Neural progenitor cell (in vitro differentiated cells): ENCODE data around the gene CCDC158. TPM values are rescaled to one million over a fixed set of nuclear protein-coding genes. Genes with fewer than 3 reads are reported as not detected.
A peak's percentile ranks its signal among the peaks of the same experiment; 100 is the strongest.
"Not testable (repeated sequence)": the region's sequence is repeated elsewhere in the genome, so short reads cannot be mapped to it uniquely, and the experiment has no call there.

ENCODE experiments used
- DNase-seq: peaks from one replicate; pipeline ENCODE4 v3.0.0-alpha.2; 2016; ENCODE audit warnings: low spot score
- H2AFZ ChIP-seq: fragments of 200-600 bp; sonication (generic); replicated peaks from 2 replicates; pipeline ENCODE4 v1.6.1; 2016; ENCODE audit warnings: antibody characterized with exemption
- H3F3A ChIP-seq: fragments of 200-600 bp; sonication (generic); 2 replicates; pipeline ENCODE4 v1.6.1; 2016; ENCODE audit warnings: antibody characterized with exemption, low read depth
- H3K27ac ChIP-seq: fragments of 200-600 bp; sonication (generic); 2 replicates; pipeline ENCODE4 v1.5.1; 2016; ENCODE audit warnings: mild to moderate bottlenecking
- H3K27me3 ChIP-seq: fragments of 200-600 bp; sonication (generic); 2 replicates; pipeline ENCODE4 v1.6.1; 2016; ENCODE audit warnings: mild to moderate bottlenecking, moderate library complexity
- H3K36me3 ChIP-seq: fragments of 200-600 bp; sonication (generic); 2 replicates; pipeline ENCODE4 v1.5.1; 2016
- H3K4me1 ChIP-seq: fragments of 200-600 bp; sonication (generic); 2 replicates; pipeline ENCODE4 v1.6.1; 2016; ENCODE audit warnings: mixed run types
- H3K4me2 ChIP-seq: fragments of 200-600 bp; sonication (generic); 2 replicates; pipeline ENCODE4 v1.6.1; 2016
- H3K4me3 ChIP-seq: fragments of 200-600 bp; sonication (generic); 2 replicates; pipeline ENCODE4 v1.5.1; 2016
- H3K79me2 ChIP-seq: fragments of 200-600 bp; sonication (generic); 2 replicates; pipeline ENCODE4 v1.6.1; 2016; ENCODE audit warnings: low read depth
- H3K9ac ChIP-seq: fragments of 200-600 bp; sonication (generic); 2 replicates; pipeline ENCODE4 v1.6.1; 2016
- H3K9me3 ChIP-seq: fragments of 200-600 bp; sonication (generic); 2 replicates; pipeline ENCODE4 v1.5.1; 2016; ENCODE audit warnings: low read depth
- H4K20me1 ChIP-seq: fragments of 200-600 bp; sonication (generic); 2 replicates; pipeline ENCODE4 v1.6.1; 2016; ENCODE audit warnings: low read depth
- H3K27ac Mint-ChIP-seq: 3 replicates; pipeline ENCODE4 v1.8.0; 2021; ENCODE audit warnings: mixed read lengths
- H3K27me3 Mint-ChIP-seq: 2 replicates; pipeline ENCODE4 v1.8.0; 2022; ENCODE audit warnings: low read depth, mild to moderate bottlenecking, inconsistent platforms, moderate library complexity, mixed read lengths; ENCODE audit not compliant: insufficient read depth
- H3K36me3 Mint-ChIP-seq: 3 replicates; pipeline ENCODE4 v1.8.0; 2021; ENCODE audit warnings: mixed read lengths
- H3K4me1 Mint-ChIP-seq: 3 replicates; pipeline ENCODE4 v1.8.0; 2021; ENCODE audit warnings: mixed read lengths
- H3K4me3 Mint-ChIP-seq: 3 replicates; pipeline ENCODE4 v1.8.0; 2021; ENCODE audit warnings: mild to moderate bottlenecking, moderate library complexity, mixed read lengths
- H3K9me3 Mint-ChIP-seq: 3 replicates; pipeline ENCODE4 v1.8.0; 2020; ENCODE audit warnings: mixed read lengths
- CTCF ChIP-seq: fragments of 200-600 bp; sonication (generic); IDR thresholded peaks from 2 replicates; pipeline ENCODE4 v1.5.1; 2017; ENCODE audit warnings: antibody characterized with exemption, mild to moderate bottlenecking
- EZH2 ChIP-seq: fragments of 200-600 bp; sonication (generic); IDR thresholded peaks from 2 replicates; pipeline ENCODE4 v1.6.1; 2017; ENCODE audit warnings: antibody characterized with exemption, mild to moderate bottlenecking, moderate library complexity
- EZH2phosphoT487 ChIP-seq: fragments of 200-600 bp; sonication (generic); IDR thresholded peaks from 2 replicates; pipeline ENCODE4 v1.6.1; 2017; ENCODE audit warnings: antibody characterized with exemption
- total RNA-seq: library from RNA; depleted of rRNA; stranded (reverse); fragments of >200 nt; gene quantifications from 2 replicates; pipeline ENCODE4 v1.2.3, GENCODE V29; 2015; ENCODE audit warnings: low replicate concordance

CCDC158 gene
- total RNA-seq, 1 donor from 2014 or later = not detected

GRCh38 chr4:76429636-76430035 is 8.7 kb upstream of the CCDC158 start:
- peaks cover 32% of the 10 kb centered on the region for H3F3A ChIP-seq
- H4K20me1 ChIP-seq = no peaks in the 10 kb centered on the region
- H3K9ac ChIP-seq = no peak overlapping the region
- no peak for DNase-seq
- H3K9me3 Mint-ChIP-seq = no peaks in the 10 kb centered on the region
- H3K36me3 ChIP-seq = no peaks in the 10 kb centered on the region
- H3K27ac ChIP-seq = no peak overlapping the region
- H3K4me2 ChIP-seq = no peak overlapping the region
- H3K27me3 Mint-ChIP-seq = peaks cover 2% of the 10 kb centered on the region
- no peaks in the 10 kb centered on the region for H3K27me3 ChIP-seq
- peaks cover 4% of the 10 kb centered on the region for H3K79me2 ChIP-seq
- H3K36me3 Mint-ChIP-seq = no peaks in the 10 kb centered on the region
- H3K27ac Mint-ChIP-seq = no peak overlapping the region
- H3K4me1 Mint-ChIP-seq = peaks cover 30% of the 10 kb centered on the region
- no peaks in the 10 kb centered on the region for H3K9me3 ChIP-seq
- H3K4me3 ChIP-seq = no peak overlapping the region
- no peak overlapping the region for H3K4me3 Mint-ChIP-seq
- H3K4me1 ChIP-seq = peaks cover 37% of the 10 kb centered on the region
- no peak overlapping the region for H2AFZ ChIP-seq
- TF ChIP-seq CTCF (no peak), EZH2phosphoT487 (no peak), EZH2 (no peak)

- Histone ChIP-seq H3K27ac (no peak overlapping the region), H2AFZ (no peak overlapping the region), H3K79me2 (no peaks in the 10 kb centered on the region), H3K36me3 (no peaks in the 10 kb centered on the region), H3K9me3 (peaks cover 7% of the 10 kb centered on the region), H3K27me3 (no peaks in the 10 kb centered on the region), H4K20me1 (no peaks in the 10 kb centered on the region), H3K9ac (no peak overlapping the region), H3F3A (peaks cover 8% of the 10 kb centered on the region), H3K4me1 (peaks cover 10% of the 10 kb centered on the region), H3K4me2 (no peak overlapping the region), H3K4me3 (no peak overlapping the region)
- DNase-seq = no peak
- no peaks in the 10 kb centered on the region for H3K27me3 Mint-ChIP-seq
- peaks cover 8% of the 10 kb centered on the region for H3K9me3 Mint-ChIP-seq
- TF ChIP-seq CTCF (no peak), EZH2 (no peak), EZH2phosphoT487 (no peak)
- no peak overlapping the region for H3K27ac Mint-ChIP-seq
- no peaks in the 10 kb centered on the region for H3K36me3 Mint-ChIP-seq
- no peak overlapping the region for H3K4me3 Mint-ChIP-seq
- peaks cover 13% of the 10 kb centered on the region for H3K4me1 Mint-ChIP-seq
Observed at GRCh38 chr4:76426272-76426671, 5.3 kb upstream of the CCDC158 start.

- H3K79me2 ChIP-seq, H3K4me3 ChIP-seq, H3K4me3 Mint-ChIP-seq, H3K4me2 ChIP-seq, H2AFZ ChIP-seq, H3K27me3 ChIP-seq, H3K27ac ChIP-seq, H3K9me3 ChIP-seq, H3F3A ChIP-seq, H3K9ac ChIP-seq, H3K36me3 Mint-ChIP-seq, DNase-seq, H4K20me1 ChIP-seq, H3K4me1 Mint-ChIP-seq, H3K27ac Mint-ChIP-seq, H3K27me3 Mint-ChIP-seq, H3K36me3 ChIP-seq, H3K4me1 ChIP-seq: not testable (repeated sequence)
- peaks cover 23% of the 10 kb centered on the region for H3K9me3 Mint-ChIP-seq
Observed at GRCh38 chr4:76423159-76423558, 2.2 kb upstream of the CCDC158 start.

- no peak overlapping the region for H3K4me3 Mint-ChIP-seq
- Histone ChIP-seq H3F3A (peaks cover 5% of the 10 kb centered on the region), H3K79me2 (no peaks in the 10 kb centered on the region), H3K27ac (no peak overlapping the region), H4K20me1 (no peaks in the 10 kb centered on the region), H3K4me1 (peaks cover 6% of the 10 kb centered on the region), H3K4me3 (no peak overlapping the region), H3K27me3 (no peaks in the 10 kb centered on the region), H2AFZ (no peak overlapping the region), H3K9ac (no peak overlapping the region), H3K9me3 (peaks cover 7% of the 10 kb centered on the region), H3K36me3 (no peaks in the 10 kb centered on the region), H3K4me2 (no peak overlapping the region)
- TF ChIP-seq EZH2phosphoT487 = no peak
- H3K36me3 Mint-ChIP-seq = no peaks in the 10 kb centered on the region
- H3K27ac Mint-ChIP-seq = peak overlapping the region; percentile 37
- H3K4me1 Mint-ChIP-seq = peaks cover 8% of the 10 kb centered on the region
- DNase-seq = no peak
- H3K27me3 Mint-ChIP-seq = no peaks in the 10 kb centered on the region
- peaks cover 23% of the 10 kb centered on the region for H3K9me3 Mint-ChIP-seq
Observed at GRCh38 chr4:76420188-76420761, 666 bp downstream of the CCDC158 start.
